Endothelial cell of umbilical vein (primary cell): ENCODE results near the gene EML4. TPM values are rescaled to one million over a fixed set of nuclear protein-coding genes. Genes with fewer than 3 reads are reported as not detected.

Experiments used
- BruUV-seq: library from RNA; stranded (reverse); fragments of 400-500 nt; replicated peaks from 2 replicates; lab custom pipeline; 2021; lab: Mats Ljungman, UMichigan
- CTCF ChIA-PET: fragments of 300-600, 350-600 bp; sonication (Branson Sonifier 250); formaldehyde crosslinking; loops from one replicate; lab custom pipeline; 2021; ENCODE audit warnings: antibody characterized with exemption, inconsistent platforms; lab: Charles Lee
- POLR2A ChIA-PET: fragments of 300-600, 350-600 bp; sonication (Branson Sonifier 250); formaldehyde crosslinking; loops from one replicate; lab custom pipeline; 2021; ENCODE audit warnings: antibody characterized with exemption, inconsistent platforms; lab: Charles Lee
- DNase-seq: peaks from one replicate; pipeline ENCODE4 v3.0.0-alpha.2; 2011; ENCODE audit warnings: low read depth, low spot score
- FAIRE-seq: peaks from 2 replicates; lab custom pipeline; 2011; peaks lifted over from hg19 to GRCh38; lab: Jason Lieb, UNC
- H2AFZ ChIP-seq: 2 replicates; pipeline ENCODE4 v1.6.0; 2012; ENCODE audit warnings: low read depth, low read length, control low read depth, inconsistent platforms
- H3K27ac ChIP-seq: 2 replicates; pipeline ENCODE4 v1.5.1; 2011; ENCODE audit warnings: low read depth, mild to moderate bottlenecking, control low read depth, low read length, moderate library complexity; ENCODE audit not compliant: insufficient read depth
- H3K27me3 ChIP-seq, 2 experiments: 2 replicates each; pipeline versions ENCODE4 v1.6.0 to v1.6.1; 2011; ENCODE audit warnings: low read length in 2 of 2, mixed read lengths in 1 of 2; ENCODE audit not compliant: control insufficient read depth in 2 of 2, insufficient read depth in 2 of 2
- H3K36me3 ChIP-seq, 2 experiments: 2 replicates in 1 of 2; 3 replicates in 1 of 2; pipeline ENCODE4 v1.5.1; 2011; ENCODE audit warnings: low read length in 2 of 2, mild to moderate bottlenecking in 1 of 2, moderate library complexity in 1 of 2; ENCODE audit not compliant: control insufficient read depth in 2 of 2, insufficient read depth in 2 of 2; ENCODE audit errors: extremely low read depth in 1 of 2
- H3K4me1 ChIP-seq: 3 replicates; pipeline ENCODE4 v1.5.1; 2011; ENCODE audit warnings: mild to moderate bottlenecking, low read length; ENCODE audit not compliant: control insufficient read depth, insufficient read depth; ENCODE audit errors: extremely low read depth
- H3K4me2 ChIP-seq: 2 replicates; pipeline ENCODE4 v1.6.1; 2011; ENCODE audit warnings: low read length, control low read depth, mixed read lengths; ENCODE audit not compliant: insufficient read depth
- H3K4me3 ChIP-seq, 3 experiments: fragments of 200-600 bp in 1 of 3; sonication (generic), shearing (Covaris generic) in 1 of 3; replicated peaks in 1 of 3; 2 replicates each; pipeline ENCODE4 v1.5.1; 2011 to 2016; ENCODE audit warnings: control low read depth in 3 of 3, low read length in 3 of 3, mild to moderate bottlenecking in 2 of 3, inconsistent platforms in 1 of 3, low read depth in 1 of 3, moderate library complexity in 1 of 3; ENCODE audit not compliant: insufficient read depth in 1 of 3
- H3K79me2 ChIP-seq: 2 replicates; pipeline ENCODE4 v1.6.0; 2012; ENCODE audit warnings: low read length, inconsistent platforms; ENCODE audit not compliant: control insufficient read depth, insufficient read depth
- H3K9ac ChIP-seq: replicated peaks from 2 replicates; pipeline ENCODE3; 2011; ENCODE audit warnings: low read length, control low read depth; ENCODE audit not compliant: insufficient read depth; ENCODE audit errors: extremely low read depth
- H3K9me1 ChIP-seq: replicated peaks from 3 replicates; pipeline ENCODE4 v1.6.0; 2011; ENCODE audit warnings: mild to moderate bottlenecking, low read length; ENCODE audit not compliant: control insufficient read depth, insufficient read depth; ENCODE audit errors: extremely low read depth
- H3K9me3 ChIP-seq: replicated peaks from 2 replicates; pipeline ENCODE4 v1.5.1; 2012; ENCODE audit warnings: low read length, inconsistent platforms; ENCODE audit not compliant: control insufficient read depth, insufficient read depth
- H4K20me1 ChIP-seq: replicated peaks from 2 replicates; pipeline ENCODE3; 2011; ENCODE audit warnings: mild to moderate bottlenecking, low read length; ENCODE audit not compliant: control insufficient read depth, insufficient read depth; ENCODE audit errors: extremely low read depth
- CTCF ChIP-seq, 2 donors: IDR thresholded peaks; 1 replicate in 1 of 2; 2 replicates in 1 of 2; pipeline ENCODE4 v1.5.1; 2011; ENCODE audit warnings: low read length in 2 of 2, mild to moderate bottlenecking in 2 of 2, moderate library complexity in 2 of 2, control low read depth in 1 of 2, inconsistent platforms in 1 of 2, low read depth in 1 of 2; ENCODE audit not compliant: insufficient read depth in 1 of 2; ENCODE audit errors: extremely low read depth in 1 of 2
- FOS ChIP-seq: IDR thresholded peaks from 2 replicates; pipeline ENCODE4 v1.6.1; 2011; ENCODE audit warnings: mild to moderate bottlenecking, low read length, moderate library complexity, borderline replicate concordance; ENCODE audit not compliant: insufficient read depth
- JUN ChIP-seq: IDR thresholded peaks from 2 replicates; pipeline ENCODE4 v1.6.1; 2011; ENCODE audit warnings: borderline replicate concordance, low read depth; ENCODE audit not compliant: insufficient read length, insufficient read depth
- MAX ChIP-seq: IDR thresholded peaks from 2 replicates; pipeline ENCODE4 v1.6.1; 2011; ENCODE audit not compliant: insufficient read depth, insufficient read length
- POLR2A ChIP-seq: IDR thresholded peaks from 2 replicates; pipeline ENCODE4 v1.6.1; 2012; ENCODE audit warnings: low read depth, mild to moderate bottlenecking, control low read depth, low read length
- POLR2AphosphoS5 ChIP-seq: IDR thresholded peaks from 2 replicates; pipeline ENCODE4 v1.6.1; 2012; ENCODE audit warnings: low read depth, mild to moderate bottlenecking, control low read depth, low read length, moderate library complexity; ENCODE audit not compliant: insufficient read depth
- dilution Hi-C: fragments of 300-500 bp; cut with MboI; formaldehyde crosslinking; loops from one replicate; pipeline ENCODE4 v1.15.0; 2019; ENCODE audit warnings: low sequenced_read_pairs; ENCODE audit not compliant: extremely low pct_ligation_motif_present
- intact Hi-C: fragments of 100-400 bp; cut with micrococcal nuclease; formaldehyde crosslinking; loops from one replicate; pipeline ENCODE4 v1.10.0; 2022
- polyA plus RNA-seq, 4 experiments: library from polyadenylated mRNA; depleted of rRNA in 3 of 4; stranded (reverse) in 3 of 4; unstranded in 1 of 4; fragments of >200 nt; gene quantifications; 2 replicates each; pipeline versions ENCODE4 v1.2.1 to v1.2.3, GENCODE V29; 2011 to 2012; ENCODE audit warnings: missing spikeins in 1 of 4
- total RNA-seq: library from RNA; stranded (reverse); gene quantifications from 2 replicates; pipeline ENCODE4 v1.2.3, GENCODE V29; 2021

Gene EML4
- total and polyA plus RNA-seq, 2 donors (not counting 3 experiments of a cell fraction or from before 2014, with no cell fraction given), result 13.3 to 32.0 TPM

GRCh38 chr2:42360890-42361727 lies 192.0 kb downstream of the EML4 start, which contains the start of gene COX7A2L:
TSS of gene COX7A2L (minus strand) at chr2:42361217. CDS start at chr2:42361161, 56 bp downstream.
- Histone ChIP-seq H3K9me3 (no peaks in the 10 kb centered on the region), H3K27me3 (peaks cover 1 to 2% of the 10 kb centered on the region in 2 experiments), H3K9ac (peak within 1 kb of the TSS; percentile 94), H3K9me1 (no peaks in the 10 kb centered on the region), H3K4me1 (peaks cover 18% of the 10 kb centered on the region), H3K4me2 (peak within 1 kb of the TSS; percentile 87), H3K36me3 (no peaks in the 10 kb centered on the region), H2AFZ (peak within 1 kb of the TSS; percentile 88), H3K4me3 (peak within 1 kb of the TSS; percentile 61 to 92 (median 77)), H3K27ac (peak within 1 kb of the TSS; percentile 97), H4K20me1 (no peaks in the 10 kb centered on the region), H3K79me2 (peaks cover 45% of the 10 kb centered on the region)
- TF ChIP-seq FOS (no peak), CTCF (IDR thresholded peaks at IDR 0.05; ENCODE audit: extremely low read depth in 1 of 2, insufficient read depth in 1 of 2, low read depth in 1 of 2, low read length in 2 of 2) (peak in 1 of 2 donors; percentile 33), POLR2AphosphoS5 (peak; percentile 75), MAX (peak; percentile 47), POLR2A (peak; percentile 73), JUN (no peak)
- FAIRE-seq (peak; percentile 97), DNase-seq (peak; percentile 97)
- ChIA-PET CTCF (interaction anchor here (0.9 to 2.8 kb wide), 3 partner anchors 33 to 302 kb away, joined by 3 to 9 read pairs (median 8); no protein-coding TSS in a partner anchor), POLR2A (no interaction called here)
- intact Hi-C loops, result loop anchor here (1.0 to 2.0 kb wide), 6 partner anchors 32 to 314 kb away; partner anchors contain the start of gene EML4
- dilution Hi-C loops, result no loop called here
- BruUV-seq, result TSS peak; percentile 61
